GM23248 (cell line): ENCODE data around the gene TAF1B.

Experiments used
- EZH2 ChIP-seq: fragments of 200-600 bp; sonication (generic); IDR thresholded peaks from 2 replicates; pipeline ENCODE4 v1.6.1; 2018; ENCODE audit warnings: antibody characterized with exemption, mild to moderate bottlenecking; ENCODE audit not compliant: insufficient read depth, poor library complexity, severe bottlenecking
- EZH2phosphoT487 ChIP-seq: fragments of 200-600 bp; sonication (generic); IDR thresholded peaks from 2 replicates; pipeline ENCODE4 v1.6.1; 2018; ENCODE audit warnings: antibody characterized with exemption, moderate library complexity, mild to moderate bottlenecking, low read depth; ENCODE audit not compliant: insufficient read depth

- TF ChIP-seq EZH2 = no peak
- TF ChIP-seq EZH2phosphoT487 = no peak
Measured at GRCh38 chr2:9838391-9838790, 4.9 kb upstream of the TAF1B start.
